GM23338 (cell line): ENCODE measurements around the gene WDR35. TPM values are rescaled to one million over a fixed set of nuclear protein-coding genes. Genes with fewer than 3 reads are reported as not detected.

Experiments used
- ATAC-seq: fragments of 200-7000 bp; cut with Tn5 transposase; 3 replicates; pipeline ENCODE4 v1.9.1; 2020
- DNase-seq: peaks from one replicate; pipeline ENCODE4 v3.0.0-alpha.2; 2015; ENCODE audit warnings: low spot score
- H2AFZ ChIP-seq: fragments of 200-600 bp; sonication (generic); 2 replicates; pipeline ENCODE4 v1.8.0; 2016; ENCODE audit warnings: antibody characterized with exemption, mild to moderate bottlenecking, moderate library complexity
- H3F3A ChIP-seq: fragments of 200-600 bp; sonication (generic); replicated peaks from 2 replicates; pipeline ENCODE4 v1.8.0; 2017; ENCODE audit warnings: antibody characterized with exemption, mixed run types, low read depth
- H3K27ac ChIP-seq: fragments of 200-600 bp; sonication (generic); 2 replicates; pipeline ENCODE4 v1.6.1; 2016; ENCODE audit warnings: low read depth
- H3K27me3 ChIP-seq: fragments of 200-600 bp; sonication (generic); 2 replicates; pipeline ENCODE4 v1.8.0; 2016; ENCODE audit warnings: mild to moderate bottlenecking, mixed run types, moderate library complexity; ENCODE audit not compliant: insufficient read depth
- H3K36me3 ChIP-seq: fragments of 200-600 bp; sonication (generic); 2 replicates; pipeline ENCODE4 v1.8.0; 2016; ENCODE audit warnings: mild to moderate bottlenecking; ENCODE audit not compliant: insufficient read depth
- H3K4me1 ChIP-seq: fragments of 200-600 bp; sonication (generic); 2 replicates; pipeline ENCODE4 v1.8.0; 2016; ENCODE audit warnings: mild to moderate bottlenecking, moderate library complexity; ENCODE audit not compliant: insufficient read depth
- H3K4me2 ChIP-seq: fragments of 200-600 bp; sonication (generic); 2 replicates; pipeline ENCODE4 v1.7.1; 2017; ENCODE audit warnings: mixed run types
- H3K4me3 ChIP-seq: fragments of 200-600 bp; sonication (generic); 2 replicates; pipeline ENCODE4 v1.6.1; 2016; ENCODE audit warnings: mixed run types
- H3K79me2 ChIP-seq: fragments of 200-600 bp; sonication (generic); replicated peaks from 2 replicates; pipeline ENCODE4 v1.8.0; 2017; ENCODE audit warnings: mild to moderate bottlenecking; ENCODE audit not compliant: insufficient read depth
- H3K9me2 ChIP-seq: fragments of 200-600 bp; sonication (generic); 2 replicates; pipeline ENCODE4 v1.8.0; 2017; ENCODE audit not compliant: insufficient read depth
- H4K20me1 ChIP-seq: fragments of 200-600 bp; sonication (generic); replicated peaks from 2 replicates; pipeline ENCODE4 v1.8.0; 2017; ENCODE audit warnings: mild to moderate bottlenecking; ENCODE audit not compliant: insufficient read depth
- H3K27ac Mint-ChIP-seq: 2 replicates; pipeline ENCODE4 v1.8.0; 2020; ENCODE audit warnings: inconsistent platforms, mild to moderate bottlenecking, moderate library complexity, mixed read lengths
- H3K27me3 Mint-ChIP-seq: 3 replicates; pipeline ENCODE4 v1.8.0; 2022; ENCODE audit warnings: low read depth, mild to moderate bottlenecking, moderate library complexity, mixed read lengths, inconsistent platforms; ENCODE audit not compliant: insufficient read depth, poor library complexity
- H3K36me3 Mint-ChIP-seq: 3 replicates; pipeline ENCODE4 v1.8.0; 2021; ENCODE audit warnings: low read depth, mild to moderate bottlenecking, inconsistent platforms, moderate library complexity, mixed read lengths
- H3K4me1 Mint-ChIP-seq: 3 replicates; pipeline ENCODE4 v1.8.0; 2020; ENCODE audit warnings: mild to moderate bottlenecking, inconsistent platforms, mixed read lengths
- H3K4me3 Mint-ChIP-seq: 3 replicates; pipeline ENCODE4 v1.8.0; 2021; ENCODE audit warnings: moderate library complexity, mild to moderate bottlenecking, inconsistent platforms, mixed read lengths
- H3K9me3 Mint-ChIP-seq: 3 replicates; pipeline ENCODE4 v1.8.0; 2020; ENCODE audit warnings: moderate library complexity, mild to moderate bottlenecking, inconsistent platforms, mixed read lengths
- CREB1 ChIP-seq: fragments of 250-450 bp; sonication (Bioruptor Pico); IDR thresholded peaks from 2 replicates; pipeline ENCODE4 v1.5.0; 2020; ENCODE audit warnings: low read depth, mild to moderate bottlenecking, moderate library complexity
- CTCF ChIP-seq, 2 experiments: fragments of 200-600 bp in 1 of 2; sonication (generic) in 1 of 2; conservative IDR thresholded peaks; 2 replicates each; pipeline versions ENCODE4 v1.5.1 to v1.6.1; 2016 to 2017; ENCODE audit warnings: antibody characterized with exemption in 2 of 2, low read depth in 2 of 2, mild to moderate bottlenecking in 2 of 2, moderate library complexity in 1 of 2
- ETS1 ChIP-seq: IDR thresholded peaks from 2 replicates; pipeline ENCODE4 v1.6.1; 2016; ENCODE audit warnings: antibody characterized with exemption
- EZH2 ChIP-seq: fragments of 200-600 bp; sonication (generic); IDR thresholded peaks from one replicate; pipeline ENCODE4 v1.8.0; 2017; ENCODE audit warnings: antibody characterized with exemption, mild to moderate bottlenecking, low read depth; ENCODE audit not compliant: unreplicated experiment
- EZH2phosphoT487 ChIP-seq: fragments of 200-600 bp; sonication (generic); IDR thresholded peaks from one replicate; pipeline ENCODE4 v1.8.1; 2018; ENCODE audit warnings: antibody characterized with exemption; ENCODE audit not compliant: unreplicated experiment
- JUNB ChIP-seq: IDR thresholded peaks from one replicate; pipeline ENCODE4 v1.6.1; 2016; ENCODE audit warnings: antibody characterized with exemption; ENCODE audit not compliant: unreplicated experiment
- NANOG ChIP-seq: IDR thresholded peaks from 2 replicates; pipeline ENCODE4 v1.6.1; 2016; ENCODE audit warnings: antibody characterized with exemption, borderline replicate concordance
- POLR2AphosphoS5 ChIP-seq: IDR thresholded peaks from 2 replicates; pipeline ENCODE4 v1.6.1; 2016; ENCODE audit warnings: antibody characterized with exemption, low read depth
- REST ChIP-seq: IDR thresholded peaks from one replicate; pipeline ENCODE4 v1.6.1; 2018; ENCODE audit warnings: antibody characterized with exemption; ENCODE audit not compliant: unreplicated experiment
- STAT1 ChIP-seq: IDR thresholded peaks from one replicate; pipeline ENCODE4 v1.6.1; 2016; ENCODE audit warnings: antibody characterized with exemption; ENCODE audit not compliant: unreplicated experiment
- ZNF114 ChIP-seq: fragments of 250-450 bp; sonication (Bioruptor Pico); IDR thresholded peaks from 2 replicates; pipeline ENCODE4 v1.5.0; 2020; ENCODE audit warnings: mild to moderate bottlenecking, moderate library complexity
- ZNF331 ChIP-seq: fragments of 250-450 bp; sonication (Bioruptor Pico); IDR thresholded peaks from 2 replicates; pipeline ENCODE4 v1.5.0; 2020; ENCODE audit warnings: low read depth, mild to moderate bottlenecking, moderate library complexity
- ZNF462 ChIP-seq: fragments of 250-450 bp; sonication (Bioruptor Pico); IDR thresholded peaks from 2 replicates; pipeline ENCODE4 v1.5.0; 2020; ENCODE audit warnings: mild to moderate bottlenecking, moderate library complexity
- polyA plus RNA-seq: library from polyadenylated mRNA; unstranded; fragments of >200 nt; fragmentation: Nextera tagmentation; extraction: Ambion mirVana; gene quantifications from 2 replicates; pipeline ENCODE4 v1.2.1, GENCODE V29; 2016
- total RNA-seq: library from RNA; depleted of rRNA; stranded (reverse); fragments of >200 nt; shearing (Covaris generic); gene quantifications from 2 replicates; pipeline ENCODE4 v1.2.3, GENCODE V29; 2014

The WDR35 gene
- total and polyA plus RNA-seq, 2 experiments from 2014 or later = 5.3 to 20.0 TPM

GRCh38 chr2:19878268-19879046 lies 111.4 kb downstream of the WDR35 start:
- Mint-ChIP-seq H3K27ac (no peak overlapping the region), H3K4me1 (no peaks in the 10 kb centered on the region), H3K9me3 (no peaks in the 10 kb centered on the region; the same call in 2 of the 3 replicates), H3K4me3 (no peak overlapping the region), H3K27me3 (no peaks in the 10 kb centered on the region), H3K36me3 (no peaks in the 10 kb centered on the region)
- Histone ChIP-seq H3K4me1 (no peaks in the 10 kb centered on the region), H3K27me3 (no peaks in the 10 kb centered on the region), H3K36me3 (no peaks in the 10 kb centered on the region), H3K4me2 (no peak overlapping the region), H3K4me3 (no peak overlapping the region), H4K20me1 (no peaks in the 10 kb centered on the region; the same call in 1 of the 2 replicates), H3K27ac (no peak overlapping the region), H2AFZ (no peak overlapping the region), H3F3A (no peaks in the 10 kb centered on the region), H3K9me2 (peaks cover 15% of the 10 kb centered on the region; the same call in 1 of the 2 replicates), H3K79me2 (no peaks in the 10 kb centered on the region)
- DNase-seq = no peak
- no peak for ATAC-seq
- no peak for TF ChIP-seq ZNF114 (CRISPR knock-in tag)
- no peak for TF ChIP-seq ETS1
- no peak for TF ChIP-seq ZNF331 (CRISPR knock-in tag)
- TF ChIP-seq NANOG = no peak
- TF ChIP-seq JUNB = no peak
- TF ChIP-seq STAT1 = no peak
- no peak for TF ChIP-seq CTCF (conservative IDR thresholded peaks at IDR 0.05; ENCODE audit: low read depth in 2 of 2)
- TF ChIP-seq POLR2AphosphoS5 = no peak
- TF ChIP-seq CREB1 (CRISPR knock-in tag) = no peak
- no peak for TF ChIP-seq EZH2phosphoT487
- TF ChIP-seq EZH2 = no peak
- TF ChIP-seq ZNF462 = no peak
- TF ChIP-seq REST = no peak
